GM19397 (cell line): ENCODE results near the gene IRAK2.
"Not testable (repeated sequence)": the region's sequence is repeated elsewhere in the genome, so short reads cannot be mapped to it uniquely, and the experiment has no call there.

Experiments used
- ATAC-seq: cut with Tn5 transposase; IDR thresholded peaks from one replicate; pipeline ENCODE4 v1.9.1; 2021; ENCODE audit warnings: mild to moderate bottlenecking, moderate library complexity; ENCODE audit not compliant: unreplicated experiment

Gene IRAK2

GRCh38 chr3:10164546-10165393 lies at the start of gene IRAK2:
TSS of gene IRAK2 (plus strand) at chr3:10164919. CDS start at chr3:10164955, 36 bp downstream.
- peak; percentile 88 for ATAC-seq

- ATAC-seq: peak; percentile 92
Observed at GRCh38 chr3:10115326-10116137, 49.2 kb upstream of the IRAK2 start, which contains the start of gene BRK1. TSS of gene BRK1 (plus strand) at chr3:10115675. CDS start at chr3:10115702, 27 bp downstream.

GRCh38 chr3:10116138-10116460 lies 48.6 kb upstream of the IRAK2 start:
- ATAC-seq: peak; percentile 16

- no peak for ATAC-seq
Observed at GRCh38 chr3:10116928-10117327, 47.8 kb upstream of the IRAK2 start.

- ATAC-seq: no peak
Observed at GRCh38 chr3:10119376-10119775, 45.3 kb upstream of the IRAK2 start.

- ATAC-seq: no peak
Observed at GRCh38 chr3:10121064-10121463, 43.7 kb upstream of the IRAK2 start.

GRCh38 chr3:10122724-10123123 lies 42.0 kb upstream of the IRAK2 start:
- ATAC-seq: no peak

- ATAC-seq: not testable (repeated sequence)
Observed at GRCh38 chr3:10135872-10136271, 28.8 kb upstream of the IRAK2 start.

GRCh38 chr3:10136426-10137005 lies 28.2 kb upstream of the IRAK2 start:
- ATAC-seq: no peak

- ATAC-seq: no peak
Observed at GRCh38 chr3:10137178-10137577, 27.5 kb upstream of the IRAK2 start.

- no peak for ATAC-seq
Observed at GRCh38 chr3:10140996-10141546, 23.6 kb upstream of the IRAK2 start.

GRCh38 chr3:10142707-10143560 lies 21.8 kb upstream of the IRAK2 start:
- no peak for ATAC-seq

GRCh38 chr3:10145685-10146084 lies 19.0 kb upstream of the IRAK2 start:
- no peak for ATAC-seq

- no peak for ATAC-seq
Observed at GRCh38 chr3:10149226-10149625, 15.5 kb upstream of the IRAK2 start.

GRCh38 chr3:10150987-10151386 lies 13.7 kb upstream of the IRAK2 start:
- ATAC-seq: no peak

- no peak for ATAC-seq
Observed at GRCh38 chr3:10154335-10155122, 10.2 kb upstream of the IRAK2 start.

- no peak for ATAC-seq
Observed at GRCh38 chr3:10155123-10155472, 9.6 kb upstream of the IRAK2 start.

- ATAC-seq: no peak
Observed at GRCh38 chr3:10155658-10156057, 9.1 kb upstream of the IRAK2 start.

- no peak for ATAC-seq
Observed at GRCh38 chr3:10157031-10157430, 7.7 kb upstream of the IRAK2 start.

- ATAC-seq: not testable (repeated sequence)
Observed at GRCh38 chr3:10158555-10158954, 6.2 kb upstream of the IRAK2 start.
